ENCODE results near the gene CAMK2N2. TPM values are rescaled to one million over a fixed set of nuclear protein-coding genes. Genes with fewer than 3 reads are reported as not detected.

CAMK2N2 gene
- total RNA-seq, 1 experiment from 2014 or later = 2.2 TPM

DNA sequence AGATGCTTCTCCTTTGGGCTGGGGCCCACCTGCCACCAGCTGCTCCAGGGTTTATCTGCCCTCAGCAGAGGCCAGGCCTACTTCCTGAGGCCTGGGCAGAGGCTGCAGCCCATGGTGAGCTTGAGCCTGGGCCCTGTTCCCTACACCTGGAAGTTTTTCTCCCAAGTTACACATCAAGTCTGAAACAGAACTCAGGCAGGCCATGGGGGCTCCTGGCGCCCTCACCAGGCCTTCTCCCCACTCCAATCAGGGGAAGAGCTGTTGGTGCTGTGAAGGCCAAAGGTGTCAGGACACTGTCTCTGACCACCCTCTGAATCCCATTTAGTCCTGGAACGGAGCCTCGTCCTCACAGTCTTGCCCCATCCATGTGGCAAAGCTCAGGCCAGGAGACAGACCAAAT, 24.7 kb downstream of the CAMK2N2 start:
- Histone ChIP-seq H3K4me3 (no peak overlapping the region), H3F3A (ENCODE audit: insufficient read depth, low read depth) (peaks cover 21% of the 10 kb centered on the region; the same call in 1 of the 2 replicates), H4K20me1 (ENCODE audit: insufficient read depth) (peaks cover 8% of the 10 kb centered on the region), H3K9me3 (ENCODE audit: insufficient read depth, low read depth) (no peaks in the 10 kb centered on the region), H3K4me1 (replicated peaks; ENCODE audit: insufficient read depth) (peaks cover 9% of the 10 kb centered on the region), H3K36me3 (ENCODE audit: low read depth) (no peaks in the 10 kb centered on the region), H3K27me3 (ENCODE audit: insufficient read depth, low read depth) (peaks cover 15% of the 10 kb centered on the region), H3K9me2 (ENCODE audit: insufficient read depth) (no peaks in the 10 kb centered on the region), H3K4me2 (no peak overlapping the region), H3K79me2 (ENCODE audit: low read depth) (no peaks in the 10 kb centered on the region), H2AFZ (no peak overlapping the region), H3K27ac (no peak overlapping the region)
- intact Hi-C loops (cut with micrococcal nuclease; ENCODE audit: unreplicated experiment) = no loop called here
- no peak for DNase-seq
- POLR2A ChIA-PET (ENCODE audit: unreplicated experiment) = interaction anchor here (0.6 to 0.7 kb wide), 2 partner anchors 37 to 341 kb away, joined by 4 to 18 read pairs; no protein-coding TSS in a partner anchor
- CTCF ChIA-PET = interaction anchor here (0.9 kb wide), 1 partner anchor 9 kb away, joined by 3 read pairs; no protein-coding TSS in a partner anchor
- TF ChIP-seq EZH2 (IDR thresholded peaks at IDR 0.05; ENCODE audit: low read depth) = no peak
- TF ChIP-seq, protein P1, sequence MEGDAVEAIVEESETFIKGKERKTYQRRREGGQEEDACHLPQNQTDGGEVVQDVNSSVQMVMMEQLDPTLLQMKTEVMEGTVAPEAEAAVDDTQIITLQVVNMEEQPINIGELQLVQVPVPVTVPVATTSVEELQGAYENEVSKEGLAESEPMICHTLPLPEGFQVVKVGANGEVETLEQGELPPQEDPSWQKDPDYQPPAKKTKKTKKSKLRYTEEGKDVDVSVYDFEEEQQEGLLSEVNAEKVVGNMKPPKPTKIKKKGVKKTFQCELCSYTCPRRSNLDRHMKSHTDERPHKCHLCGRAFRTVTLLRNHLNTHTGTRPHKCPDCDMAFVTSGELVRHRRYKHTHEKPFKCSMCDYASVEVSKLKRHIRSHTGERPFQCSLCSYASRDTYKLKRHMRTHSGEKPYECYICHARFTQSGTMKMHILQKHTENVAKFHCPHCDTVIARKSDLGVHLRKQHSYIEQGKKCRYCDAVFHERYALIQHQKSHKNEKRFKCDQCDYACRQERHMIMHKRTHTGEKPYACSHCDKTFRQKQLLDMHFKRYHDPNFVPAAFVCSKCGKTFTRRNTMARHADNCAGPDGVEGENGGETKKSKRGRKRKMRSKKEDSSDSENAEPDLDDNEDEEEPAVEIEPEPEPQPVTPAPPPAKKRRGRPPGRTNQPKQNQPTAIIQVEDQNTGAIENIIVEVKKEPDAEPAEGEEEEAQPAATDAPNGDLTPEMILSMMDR (conservative IDR thresholded peaks at IDR 0.05) = no peak
- no TSS peak for BruUV-seq (replicated peaks)

DNA sequence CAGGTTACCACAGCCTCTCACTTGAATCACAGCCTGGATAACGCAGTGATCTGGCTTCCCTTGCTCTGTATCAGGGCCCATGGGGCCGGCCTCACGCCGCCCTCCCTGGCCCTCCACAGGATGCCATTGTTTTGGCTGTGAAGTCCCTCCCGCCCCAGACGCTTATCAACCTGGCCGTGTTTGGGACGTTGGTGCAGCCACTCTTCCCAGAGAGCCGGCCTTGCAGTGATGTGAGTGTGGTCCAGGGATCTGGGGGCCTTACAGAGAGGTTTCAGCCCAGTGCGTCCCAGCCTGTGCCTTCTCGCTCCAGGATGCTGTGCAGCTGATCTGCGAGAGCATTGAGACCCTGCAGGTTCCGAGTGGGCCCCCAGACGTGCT, 25.3 kb downstream of the CAMK2N2 start:
- Histone ChIP-seq H3K4me1 (replicated peaks; ENCODE audit: insufficient read depth) (peaks cover 9% of the 10 kb centered on the region), H3K79me2 (ENCODE audit: low read depth) (no peaks in the 10 kb centered on the region), H3K4me3 (no peak overlapping the region), H2AFZ (no peak overlapping the region), H3K27me3 (ENCODE audit: insufficient read depth, low read depth) (peaks cover 21% of the 10 kb centered on the region), H3K9me2 (ENCODE audit: insufficient read depth) (no peaks in the 10 kb centered on the region), H3K4me2 (no peak overlapping the region), H3K27ac (no peak overlapping the region), H4K20me1 (ENCODE audit: insufficient read depth) (peaks cover 6% of the 10 kb centered on the region), H3K36me3 (ENCODE audit: low read depth) (no peaks in the 10 kb centered on the region), H3F3A (ENCODE audit: insufficient read depth, low read depth) (peaks cover 23% of the 10 kb centered on the region; the same call in 1 of the 2 replicates), H3K9me3 (ENCODE audit: insufficient read depth, low read depth) (no peaks in the 10 kb centered on the region)
- POLR2A ChIA-PET (ENCODE audit: unreplicated experiment) = no interaction called here
- TF ChIP-seq, protein P1 (conservative IDR thresholded peaks at IDR 0.05) = no peak
- no peak for TF ChIP-seq EZH2 (IDR thresholded peaks at IDR 0.05; ENCODE audit: low read depth)
- no TSS peak for BruUV-seq (replicated peaks)
- intact Hi-C loops (cut with micrococcal nuclease; ENCODE audit: unreplicated experiment) = no loop called here
- CTCF ChIA-PET = interaction anchor here (0.9 kb wide), 1 partner anchor 8 kb away, joined by 3 read pairs; no protein-coding TSS in a partner anchor
- no peak for DNase-seq

DNA sequence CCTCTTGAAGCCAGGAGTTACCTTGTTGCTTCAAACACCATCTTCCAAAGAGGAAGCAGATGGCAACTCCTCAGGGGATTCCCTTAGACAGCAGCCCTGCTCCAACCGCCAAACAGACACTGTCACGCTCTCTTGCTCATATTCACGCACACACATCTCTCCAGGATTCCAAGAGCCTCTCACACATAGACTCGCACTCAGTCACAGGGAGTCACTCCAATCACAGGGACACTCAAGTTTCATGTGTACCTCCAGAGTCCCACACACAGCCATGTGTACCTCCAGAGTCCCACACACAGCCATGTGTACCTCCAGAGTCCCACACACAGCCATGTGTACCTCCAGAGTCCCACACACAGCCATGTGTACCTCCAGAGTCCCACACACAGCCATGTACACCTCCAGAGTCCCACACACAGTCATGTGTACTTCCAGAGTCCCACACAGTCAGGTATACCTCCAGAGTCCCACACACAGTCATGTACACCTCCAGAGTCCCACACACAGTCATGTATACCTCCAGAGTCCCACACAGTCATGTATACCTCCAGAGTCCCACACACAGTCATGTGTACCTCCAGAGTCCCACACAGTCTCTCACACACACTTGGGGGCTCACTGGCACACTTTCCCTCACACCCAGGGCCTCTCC, 25.8 kb downstream of the CAMK2N2 start:
- TF ChIP-seq, protein P1 (conservative IDR thresholded peaks at IDR 0.05) = no peak
- no peak for TF ChIP-seq EZH2 (IDR thresholded peaks at IDR 0.05; ENCODE audit: low read depth)

More for the DNA sequence above, 25.8 kb downstream of the CAMK2N2 start:
- no peak overlapping the region for H3K27ac ChIP-seq
- no peak overlapping the region for H3K4me2 ChIP-seq
- H3K9me3 ChIP-seq (ENCODE audit: insufficient read depth, low read depth) = no peaks in the 10 kb centered on the region
- no TSS peak for BruUV-seq (replicated peaks)
- peaks cover 25% of the 10 kb centered on the region for H3K27me3 ChIP-seq (ENCODE audit: insufficient read depth, low read depth)
- H2AFZ ChIP-seq = no peak overlapping the region
- H3K4me3 ChIP-seq = no peak overlapping the region
- intact Hi-C loops (cut with micrococcal nuclease; ENCODE audit: unreplicated experiment) = no loop called here
- H3F3A ChIP-seq (ENCODE audit: insufficient read depth, low read depth) = peaks cover 21% of the 10 kb centered on the region; the same call in 1 of the 2 replicates
- no peak for DNase-seq
- ChIA-PET CTCF (interaction anchor here (0.6 kb wide), 1 partner anchor 346 kb away, joined by 12 read pairs; no protein-coding TSS in a partner anchor), POLR2A (ENCODE audit: unreplicated experiment) (no interaction called here)
- H3K9me2 ChIP-seq (ENCODE audit: insufficient read depth) = no peaks in the 10 kb centered on the region
- no peaks in the 10 kb centered on the region for H3K36me3 ChIP-seq (ENCODE audit: low read depth)
- H3K79me2 ChIP-seq (ENCODE audit: low read depth) = no peaks in the 10 kb centered on the region
- H3K4me1 ChIP-seq (replicated peaks; ENCODE audit: insufficient read depth) = peaks cover 9% of the 10 kb centered on the region
- H4K20me1 ChIP-seq (ENCODE audit: insufficient read depth) = peaks cover under 1% of the 10 kb centered on the region; the same call in 1 of the 2 replicates
